ENCODE data around the gene SGSM2.

SGSM2 gene

DNA sequence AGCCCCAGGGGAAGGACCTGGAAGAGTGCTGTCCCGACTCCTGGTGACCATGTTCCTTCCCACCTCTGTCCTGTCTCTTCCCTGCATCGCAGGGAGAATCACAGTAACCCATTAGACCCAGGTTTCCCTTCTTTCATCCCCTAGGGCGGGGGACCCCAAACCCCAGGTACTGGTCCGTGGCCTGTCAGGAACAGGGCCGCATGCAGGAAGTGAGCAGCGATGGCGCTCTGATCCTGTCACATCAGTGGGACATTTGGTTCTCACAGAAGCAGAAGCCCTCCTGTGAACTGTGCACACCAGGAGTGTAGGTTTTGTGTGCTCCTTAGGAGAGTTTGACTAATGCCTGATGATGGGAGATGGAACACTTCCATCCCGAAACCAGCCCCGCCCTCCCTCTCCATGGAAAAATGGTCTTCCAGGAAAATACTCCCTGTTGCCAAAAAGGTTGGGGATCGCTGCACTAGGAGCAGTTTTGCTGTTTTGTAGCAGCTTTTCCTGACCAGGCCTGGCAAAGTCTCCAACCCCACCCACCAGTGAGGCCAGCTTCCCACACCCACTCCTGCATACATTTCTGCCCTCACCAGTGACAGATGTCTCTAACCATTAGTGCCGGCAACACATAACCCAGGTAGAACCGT lies 53.0 kb downstream of the SGSM2 start:
- DNase-seq (ENCODE audit: low read depth), result no peak
- TF ChIP-seq, protein P1, sequence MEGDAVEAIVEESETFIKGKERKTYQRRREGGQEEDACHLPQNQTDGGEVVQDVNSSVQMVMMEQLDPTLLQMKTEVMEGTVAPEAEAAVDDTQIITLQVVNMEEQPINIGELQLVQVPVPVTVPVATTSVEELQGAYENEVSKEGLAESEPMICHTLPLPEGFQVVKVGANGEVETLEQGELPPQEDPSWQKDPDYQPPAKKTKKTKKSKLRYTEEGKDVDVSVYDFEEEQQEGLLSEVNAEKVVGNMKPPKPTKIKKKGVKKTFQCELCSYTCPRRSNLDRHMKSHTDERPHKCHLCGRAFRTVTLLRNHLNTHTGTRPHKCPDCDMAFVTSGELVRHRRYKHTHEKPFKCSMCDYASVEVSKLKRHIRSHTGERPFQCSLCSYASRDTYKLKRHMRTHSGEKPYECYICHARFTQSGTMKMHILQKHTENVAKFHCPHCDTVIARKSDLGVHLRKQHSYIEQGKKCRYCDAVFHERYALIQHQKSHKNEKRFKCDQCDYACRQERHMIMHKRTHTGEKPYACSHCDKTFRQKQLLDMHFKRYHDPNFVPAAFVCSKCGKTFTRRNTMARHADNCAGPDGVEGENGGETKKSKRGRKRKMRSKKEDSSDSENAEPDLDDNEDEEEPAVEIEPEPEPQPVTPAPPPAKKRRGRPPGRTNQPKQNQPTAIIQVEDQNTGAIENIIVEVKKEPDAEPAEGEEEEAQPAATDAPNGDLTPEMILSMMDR (IDR thresholded peaks at IDR 0.05; ENCODE audit: insufficient read depth, low read depth, low read length, missing control alignments), result no peak
- no peak overlapping the region for H3K4me3 ChIP-seq (ENCODE audit: low read length)

GRCh38 chr17:2391597-2392251 lies 54.4 kb downstream of the SGSM2 start:
- DNase-seq (ENCODE audit: low read depth), result no peak
- H3K4me3 ChIP-seq (ENCODE audit: low read length), result no peak overlapping the region
- TF ChIP-seq, protein P1 (IDR thresholded peaks at IDR 0.05; ENCODE audit: insufficient read depth, low read depth, low read length, missing control alignments), result no peak

DNA sequence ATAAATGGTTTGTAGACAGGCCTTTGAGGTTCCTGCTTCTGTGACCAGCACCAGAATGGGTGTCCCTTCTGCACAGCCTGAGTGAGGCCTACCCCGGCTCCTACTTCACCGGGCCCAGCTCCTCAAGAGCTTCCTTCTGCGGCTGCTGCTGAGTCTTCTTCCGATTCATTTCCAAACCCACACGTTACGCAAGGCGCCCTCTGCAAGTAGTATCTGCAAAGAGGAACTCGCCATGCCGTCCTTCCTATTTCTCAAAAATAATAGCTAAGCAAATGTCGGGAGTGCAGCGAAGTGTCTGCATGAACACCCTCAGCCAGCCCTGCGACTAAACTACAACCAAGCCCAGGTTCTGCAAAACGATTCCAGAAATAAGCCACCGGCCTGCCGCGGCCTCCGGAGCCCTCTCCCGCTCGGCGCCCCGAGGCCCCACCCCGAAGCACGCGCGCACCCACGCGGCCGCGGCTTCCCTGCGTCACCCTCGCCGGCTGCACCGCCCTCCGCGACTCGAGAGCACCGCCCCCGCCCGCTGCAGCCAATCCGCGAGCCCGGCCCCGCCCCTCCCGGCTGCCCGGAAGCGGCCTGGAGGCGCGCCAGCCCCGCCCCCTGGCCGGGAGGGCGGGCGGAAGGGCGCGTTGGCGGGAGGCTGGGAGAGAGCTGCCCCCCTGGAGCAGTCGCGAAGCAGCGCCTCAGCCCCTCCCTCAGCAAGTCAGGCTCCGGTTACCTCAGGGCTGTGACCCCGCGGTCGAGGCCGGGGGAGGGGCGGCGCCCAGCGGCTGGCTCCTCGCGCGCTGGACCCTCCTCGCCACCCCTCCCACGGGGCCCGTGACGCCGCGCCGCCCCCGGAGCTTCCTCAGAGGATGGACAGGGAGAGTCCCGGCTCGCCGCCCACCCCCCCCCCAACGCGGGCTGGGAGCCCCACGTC lies 55.2 kb downstream of the SGSM2 start:
- TF ChIP-seq, protein P1 (IDR thresholded peaks at IDR 0.05; ENCODE audit: insufficient read depth, low read depth, low read length, missing control alignments), result no peak
- H3K4me3 ChIP-seq (ENCODE audit: low read length), result peak overlapping the region; percentile 61
- DNase-seq (ENCODE audit: low read depth), result peak; percentile 94

- H3K4me3 ChIP-seq (ENCODE audit: low read length), result peak overlapping the region; percentile 61
- peak; percentile 89 for DNase-seq (ENCODE audit: low read depth)
- TF ChIP-seq, protein P1 (IDR thresholded peaks at IDR 0.05; ENCODE audit: insufficient read depth, low read depth, low read length, missing control alignments), result no peak
These were observed 56.1 kb downstream of the SGSM2 start for GRCh38 chr17:2393174-2393953.

GRCh38 chr17:2393954-2394749 lies 56.9 kb downstream of the SGSM2 start:
- TF ChIP-seq, protein P1 (IDR thresholded peaks at IDR 0.05; ENCODE audit: insufficient read depth, low read depth, low read length, missing control alignments), result no peak
- H3K4me3 ChIP-seq (ENCODE audit: low read length), result peak overlapping the region; percentile 16
- no peak for DNase-seq (ENCODE audit: low read depth)

GRCh38 chr17:2394775-2395201 lies 57.5 kb downstream of the SGSM2 start:
- TF ChIP-seq, protein P1 (IDR thresholded peaks at IDR 0.05; ENCODE audit: insufficient read depth, low read depth, low read length, missing control alignments), result no peak
- no peak overlapping the region for H3K4me3 ChIP-seq (ENCODE audit: low read length)
- no peak for DNase-seq (ENCODE audit: low read depth)

All from epithelial cell of esophagus (primary cell).